NB4 (cell line): Measurements from ENCODE around the gene C22orf15.

Source experiments
- CTCF ChIP-seq: IDR thresholded peaks from one replicate; pipeline ENCODE4 v1.5.1; 2012; ENCODE audit warnings: low read depth, low read length
- MYC ChIP-seq: IDR thresholded peaks from 2 replicates; pipeline ENCODE4 v1.6.1; 2011; ENCODE audit warnings: low read depth, low read length

- TF ChIP-seq CTCF (no peak), MYC (no peak)
Observed at GRCh38 chr22:23742505-23743264, 20.1 kb upstream of the C22orf15 start.
